OCI-LY1 (cell line): ENCODE measurements around the gene TTLL5.

Source experiments
- H2AFZ ChIP-seq: fragments of 200-600 bp; sonication (generic), shearing (Covaris generic); 2 replicates; pipeline ENCODE4 v1.6.0; 2014; ENCODE audit warnings: antibody characterized with exemption, mild to moderate bottlenecking, low read length
- H3F3A ChIP-seq: fragments of 200-600 bp; sonication (generic), shearing (Covaris generic); 2 replicates; pipeline ENCODE4 v1.6.0; 2014; ENCODE audit warnings: mild to moderate bottlenecking, antibody characterized with exemption, low read length, moderate library complexity; ENCODE audit not compliant: insufficient read depth
- H3K27ac ChIP-seq: fragments of 200-600 bp; sonication (generic); 2 replicates; pipeline ENCODE4 v1.5.1; 2014; ENCODE audit warnings: low read length, mixed run types, mild to moderate bottlenecking, low read depth; ENCODE audit not compliant: poor library complexity, severe bottlenecking
- H3K27me3 ChIP-seq: fragments of 200-600 bp; sonication (generic); 2 replicates; pipeline ENCODE4 v1.6.0; 2014; ENCODE audit warnings: antibody characterized with exemption, mild to moderate bottlenecking, low read length, moderate library complexity; ENCODE audit not compliant: insufficient read depth
- H3K36me3 ChIP-seq: fragments of 200-600 bp; sonication (generic); 2 replicates; pipeline ENCODE4 v1.6.1; 2014; ENCODE audit warnings: mild to moderate bottlenecking, antibody characterized with exemption, low read length, moderate library complexity, mixed read lengths; ENCODE audit not compliant: insufficient read depth
- H3K4me1 ChIP-seq: fragments of 200-600 bp; sonication (generic); 2 replicates; pipeline ENCODE4 v1.5.1; 2014; ENCODE audit warnings: mild to moderate bottlenecking, low read length, moderate library complexity; ENCODE audit not compliant: insufficient read depth, severe bottlenecking
- H3K4me2 ChIP-seq: fragments of 200-600 bp; sonication (generic), shearing (Covaris generic); 2 replicates; pipeline ENCODE4 v1.6.1; 2014; ENCODE audit warnings: low read length
- H3K4me3 ChIP-seq: fragments of 200-600 bp; sonication (generic); 2 replicates; pipeline ENCODE4 v1.5.1; 2014; ENCODE audit warnings: low read length, low read depth, mild to moderate bottlenecking, mixed read lengths; ENCODE audit not compliant: poor library complexity, severe bottlenecking
- H3K79me2 ChIP-seq: fragments of 200-600 bp; shearing (Covaris generic); 2 replicates; pipeline ENCODE4 v1.6.1; 2016; ENCODE audit warnings: mixed run types, low read length, mixed read lengths; ENCODE audit not compliant: insufficient read depth
- H3K9ac ChIP-seq: fragments of 200-600 bp; sonication (generic), shearing (Covaris generic); 2 replicates; pipeline ENCODE4 v1.6.1; 2014; ENCODE audit warnings: mild to moderate bottlenecking, low read length, mixed read lengths
- H3K9me2 ChIP-seq: fragments of 200-600 bp; sonication (generic), shearing (Covaris generic); 2 replicates; pipeline ENCODE4 v1.6.1; 2014; ENCODE audit warnings: low read depth, mild to moderate bottlenecking, low read length, mixed read lengths
- H3K9me3 ChIP-seq: fragments of 200-600 bp; shearing (Covaris generic); 2 replicates; pipeline ENCODE4 v1.6.1; 2014; ENCODE audit warnings: low read length, mixed read lengths
- H4K20me1 ChIP-seq: fragments of 200-600 bp; sonication (generic), shearing (Covaris generic); 2 replicates; pipeline ENCODE4 v1.6.0; 2016; ENCODE audit warnings: mild to moderate bottlenecking, low read length; ENCODE audit not compliant: insufficient read depth
- EZH2 ChIP-seq: fragments of 200-600 bp; sonication (generic), shearing (Covaris generic); IDR thresholded peaks from 2 replicates; pipeline ENCODE4 v1.8.0; 2017; ENCODE audit warnings: borderline replicate concordance, mixed run types, mild to moderate bottlenecking, antibody characterized with exemption, low read length, moderate library complexity, mixed read lengths
- TF ChIP-seq, protein P1 (sequence below): fragments of 200-600 bp; sonication (generic), shearing (Covaris generic); IDR thresholded peaks from 2 replicates; pipeline ENCODE4 v1.5.1; 2017; ENCODE audit warnings: mild to moderate bottlenecking, antibody characterized with exemption, low read length, moderate library complexity, mixed read lengths

The TTLL5 gene

DNA sequence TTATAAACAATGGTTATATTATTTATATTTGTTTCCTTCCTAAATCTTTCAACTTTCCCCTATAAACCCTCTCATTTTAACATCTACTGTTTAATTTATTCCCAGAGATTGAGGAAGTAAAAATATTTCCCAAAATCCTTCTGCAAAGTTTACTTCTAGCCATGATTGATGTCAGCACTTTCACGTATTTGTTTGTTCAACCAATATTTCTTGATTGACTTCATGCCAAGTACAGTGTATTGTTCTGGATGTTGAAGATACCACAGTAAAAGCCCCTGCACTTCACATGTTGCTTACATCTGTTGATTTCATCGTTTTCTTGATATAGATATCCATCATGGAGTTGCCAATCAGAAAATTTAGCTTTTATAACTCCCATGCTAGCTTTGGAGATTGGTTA lies 81.8 kb downstream of the TTLL5 start:
- TF ChIP-seq, protein P1, sequence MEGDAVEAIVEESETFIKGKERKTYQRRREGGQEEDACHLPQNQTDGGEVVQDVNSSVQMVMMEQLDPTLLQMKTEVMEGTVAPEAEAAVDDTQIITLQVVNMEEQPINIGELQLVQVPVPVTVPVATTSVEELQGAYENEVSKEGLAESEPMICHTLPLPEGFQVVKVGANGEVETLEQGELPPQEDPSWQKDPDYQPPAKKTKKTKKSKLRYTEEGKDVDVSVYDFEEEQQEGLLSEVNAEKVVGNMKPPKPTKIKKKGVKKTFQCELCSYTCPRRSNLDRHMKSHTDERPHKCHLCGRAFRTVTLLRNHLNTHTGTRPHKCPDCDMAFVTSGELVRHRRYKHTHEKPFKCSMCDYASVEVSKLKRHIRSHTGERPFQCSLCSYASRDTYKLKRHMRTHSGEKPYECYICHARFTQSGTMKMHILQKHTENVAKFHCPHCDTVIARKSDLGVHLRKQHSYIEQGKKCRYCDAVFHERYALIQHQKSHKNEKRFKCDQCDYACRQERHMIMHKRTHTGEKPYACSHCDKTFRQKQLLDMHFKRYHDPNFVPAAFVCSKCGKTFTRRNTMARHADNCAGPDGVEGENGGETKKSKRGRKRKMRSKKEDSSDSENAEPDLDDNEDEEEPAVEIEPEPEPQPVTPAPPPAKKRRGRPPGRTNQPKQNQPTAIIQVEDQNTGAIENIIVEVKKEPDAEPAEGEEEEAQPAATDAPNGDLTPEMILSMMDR = no peak
- TF ChIP-seq EZH2 = no peak
- H3K27ac ChIP-seq = no peak overlapping the region
- H3K4me3 ChIP-seq = no peak overlapping the region
- no peaks in the 10 kb centered on the region for H3K27me3 ChIP-seq
- H3K4me1 ChIP-seq = no peaks in the 10 kb centered on the region
- peaks cover 2% of the 10 kb centered on the region; the same call in 1 of the 2 replicates for H3K9me3 ChIP-seq
- no peak overlapping the region for H3K9ac ChIP-seq
- peaks cover 38% of the 10 kb centered on the region for H3K36me3 ChIP-seq
- no peaks in the 10 kb centered on the region for H3K79me2 ChIP-seq
- no peak overlapping the region for H3K4me2 ChIP-seq
- no peaks in the 10 kb centered on the region for H3F3A ChIP-seq
- no peak overlapping the region for H2AFZ ChIP-seq
- H3K9me2 ChIP-seq = no peaks in the 10 kb centered on the region
- no peaks in the 10 kb centered on the region for H4K20me1 ChIP-seq

DNA sequence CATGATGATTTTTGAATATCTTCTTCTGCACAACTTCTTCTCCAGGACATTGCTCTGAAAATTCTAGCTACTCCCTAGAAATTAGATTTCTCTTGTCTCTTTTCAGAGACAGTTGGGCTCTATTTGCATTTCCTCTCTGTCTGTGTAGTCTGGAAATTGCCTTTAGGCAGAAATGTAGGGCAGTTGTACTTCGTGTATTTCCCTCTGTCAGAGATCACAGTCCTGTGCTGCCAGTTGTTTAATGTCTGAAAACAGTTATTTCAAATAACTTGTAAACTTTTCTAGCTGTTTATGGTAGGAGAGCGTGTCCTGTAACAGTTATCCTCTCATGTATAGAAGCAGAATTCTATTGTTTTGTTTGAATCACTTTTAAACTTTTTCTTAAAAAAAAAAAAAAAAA lies 86.9 kb downstream of the TTLL5 start:
- Histone ChIP-seq H2AFZ (no peak overlapping the region), H3K9me2 (no peaks in the 10 kb centered on the region), H3K27ac (no peak overlapping the region), H3K36me3 (peaks cover 40% of the 10 kb centered on the region), H3K9me3 (peaks cover 2% of the 10 kb centered on the region; the same call in 1 of the 2 replicates), H3K4me1 (no peaks in the 10 kb centered on the region), H3K4me3 (no peak overlapping the region), H3K9ac (no peak overlapping the region), H3K4me2 (no peak overlapping the region), H4K20me1 (no peaks in the 10 kb centered on the region), H3K27me3 (no peaks in the 10 kb centered on the region), H3F3A (no peaks in the 10 kb centered on the region), H3K79me2 (no peaks in the 10 kb centered on the region)
- TF ChIP-seq, protein P1 = no peak
- no peak for TF ChIP-seq EZH2

DNA sequence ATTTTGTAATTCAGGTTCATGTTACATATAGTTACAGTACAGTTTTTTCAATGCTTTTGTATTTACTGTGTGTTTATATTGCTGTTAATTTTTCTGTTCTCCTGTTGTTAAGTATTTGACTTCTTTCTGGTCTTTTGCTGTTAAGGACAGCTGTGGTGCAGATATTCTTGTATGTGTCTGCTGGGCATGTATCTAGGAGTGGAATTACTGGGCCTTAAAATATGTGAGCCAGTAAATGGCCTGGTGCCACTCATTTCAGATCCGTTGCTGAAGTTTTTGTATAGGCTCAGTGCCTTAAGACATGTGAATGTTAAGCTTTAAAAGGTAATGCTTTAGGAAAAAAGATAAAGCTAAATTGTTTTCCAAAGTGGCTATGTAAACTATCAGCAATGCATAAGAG lies 87.3 kb downstream of the TTLL5 start:
- H3K9me3 ChIP-seq = peaks cover 2% of the 10 kb centered on the region; the same call in 1 of the 2 replicates
- no peaks in the 10 kb centered on the region for H3K9me2 ChIP-seq
- H3K36me3 ChIP-seq = peaks cover 38% of the 10 kb centered on the region
- H3F3A ChIP-seq = no peaks in the 10 kb centered on the region
- no peaks in the 10 kb centered on the region for H3K79me2 ChIP-seq
- H3K4me1 ChIP-seq = no peaks in the 10 kb centered on the region
- H3K9ac ChIP-seq = no peak overlapping the region
- no peak overlapping the region for H3K4me3 ChIP-seq
- no peak overlapping the region for H2AFZ ChIP-seq
- TF ChIP-seq, protein P1 = no peak
- TF ChIP-seq EZH2 = no peak
- no peak overlapping the region for H3K27ac ChIP-seq
- H3K27me3 ChIP-seq = no peaks in the 10 kb centered on the region
- H4K20me1 ChIP-seq = no peaks in the 10 kb centered on the region
- H3K4me2 ChIP-seq = no peak overlapping the region
